A549 (cell line): ENCODE results near the gene RASGRF1.

Experiments used
- CTCF ChIP-seq: fragments of >200 bp; sonication (Bioruptor Twin); formaldehyde crosslinking; IDR thresholded peaks from 3 replicates; pipeline ENCODE4 v1.5.1; 2016
- KDM5A ChIP-seq: fragments of 200-600 bp; sonication (generic); IDR thresholded peaks from 2 replicates; pipeline ENCODE4 v1.6.1; 2016; ENCODE audit warnings: antibody characterized with exemption, mild to moderate bottlenecking
- RAD21 ChIP-seq, 2 experiments: fragments of >200 bp in 1 of 2; sonication (Bioruptor Twin) in 1 of 2; formaldehyde crosslinking in 1 of 2; IDR thresholded peaks in 1 of 2; conservative IDR thresholded peaks in 1 of 2; 2 replicates in 1 of 2; 3 replicates in 1 of 2; pipeline ENCODE4 v1.6.1; 2012 to 2018; ENCODE audit warnings: inconsistent platforms in 1 of 2

GRCh38 chr15:78946493-78946892 lies 144.1 kb downstream of the RASGRF1 start:
- no peak for TF ChIP-seq CTCF
- no peak for TF ChIP-seq RAD21 (conservative IDR thresholded peaks at IDR 0.05 in 1 of 2, IDR thresholded peaks at IDR 0.05 in 1 of 2)
- TF ChIP-seq KDM5A = no peak
